H1 (cell line): ENCODE measurements around the gene DIP2C.
"Not testable (repeated sequence)": the region's sequence is repeated elsewhere in the genome, so short reads cannot be mapped to it uniquely, and the experiment has no call there.

Experiments used
- FOSL1 ChIP-seq: IDR thresholded peaks from 2 replicates; pipeline ENCODE4 v1.6.1; 2011; ENCODE audit warnings: mild to moderate bottlenecking, low read depth, low read length, moderate library complexity; ENCODE audit not compliant: insufficient read depth
- SIRT6 ChIP-seq: IDR thresholded peaks from one replicate; pipeline ENCODE4 v1.7.1; 2012; ENCODE audit warnings: low read length, inconsistent platforms
- TAF1 ChIP-seq: IDR thresholded peaks from 2 replicates; pipeline ENCODE4 v1.6.1; 2011; ENCODE audit warnings: mild to moderate bottlenecking, low read depth, low read length
- TF ChIP-seq, protein P1 (sequence below), 3 experiments: IDR thresholded peaks; 1 replicate in 2 of 3; 2 replicates in 1 of 3; pipeline versions ENCODE4 v1.5.1 to v1.6.1; 2011; ENCODE audit warnings: low read length in 3 of 3, mild to moderate bottlenecking in 3 of 3, inconsistent platforms in 2 of 3, low read depth in 1 of 3, moderate library complexity in 1 of 3; ENCODE audit not compliant: insufficient read depth in 1 of 3; ENCODE audit errors: control extremely low read depth in 1 of 3
- TF ChIP-seq, protein P2 (sequence below): IDR thresholded peaks from 2 replicates; pipeline ENCODE4 v1.6.1; 2011; ENCODE audit warnings: low read length, improper control_type of control experiment

DNA sequence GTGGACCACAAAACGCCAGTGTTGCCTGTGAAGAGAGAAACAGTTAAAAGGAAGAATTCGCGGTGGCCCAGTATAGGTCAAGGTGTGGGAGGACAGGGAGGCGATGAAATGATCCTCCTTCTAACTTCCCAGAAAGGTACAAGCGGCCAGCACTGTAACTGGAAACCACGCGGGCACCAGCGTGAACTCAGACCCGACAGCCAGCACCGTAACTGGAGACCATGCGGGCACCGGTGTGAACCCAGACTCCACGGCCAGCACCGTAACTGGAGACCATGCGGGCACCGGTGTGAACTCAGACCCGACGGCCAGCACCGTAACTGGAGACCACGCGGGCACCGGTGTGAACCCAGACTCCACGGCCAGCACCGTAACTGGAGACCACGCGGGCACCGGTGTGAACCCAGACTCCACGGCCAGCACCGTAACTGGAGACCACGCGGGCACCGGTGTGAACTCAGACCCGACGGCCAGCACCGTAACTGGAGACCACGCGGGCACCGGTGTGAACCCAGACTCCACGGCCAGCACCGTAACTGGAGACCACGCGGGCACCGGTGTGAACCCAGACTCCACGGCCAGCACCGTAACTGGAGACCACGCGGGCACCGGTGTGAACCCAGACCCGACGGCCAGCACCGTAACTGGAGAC is 57.2 kb downstream of the DIP2C start:
- not testable (repeated sequence) for TF ChIP-seq FOSL1, SIRT6, TAF1
- TF ChIP-seq, protein P1, sequence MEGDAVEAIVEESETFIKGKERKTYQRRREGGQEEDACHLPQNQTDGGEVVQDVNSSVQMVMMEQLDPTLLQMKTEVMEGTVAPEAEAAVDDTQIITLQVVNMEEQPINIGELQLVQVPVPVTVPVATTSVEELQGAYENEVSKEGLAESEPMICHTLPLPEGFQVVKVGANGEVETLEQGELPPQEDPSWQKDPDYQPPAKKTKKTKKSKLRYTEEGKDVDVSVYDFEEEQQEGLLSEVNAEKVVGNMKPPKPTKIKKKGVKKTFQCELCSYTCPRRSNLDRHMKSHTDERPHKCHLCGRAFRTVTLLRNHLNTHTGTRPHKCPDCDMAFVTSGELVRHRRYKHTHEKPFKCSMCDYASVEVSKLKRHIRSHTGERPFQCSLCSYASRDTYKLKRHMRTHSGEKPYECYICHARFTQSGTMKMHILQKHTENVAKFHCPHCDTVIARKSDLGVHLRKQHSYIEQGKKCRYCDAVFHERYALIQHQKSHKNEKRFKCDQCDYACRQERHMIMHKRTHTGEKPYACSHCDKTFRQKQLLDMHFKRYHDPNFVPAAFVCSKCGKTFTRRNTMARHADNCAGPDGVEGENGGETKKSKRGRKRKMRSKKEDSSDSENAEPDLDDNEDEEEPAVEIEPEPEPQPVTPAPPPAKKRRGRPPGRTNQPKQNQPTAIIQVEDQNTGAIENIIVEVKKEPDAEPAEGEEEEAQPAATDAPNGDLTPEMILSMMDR (IDR thresholded peaks at IDR 0.05; ENCODE audit: control extremely low read depth in 1 of 3, insufficient read depth in 1 of 3, low read depth in 1 of 3, low read length in 3 of 3) = not testable (repeated sequence)
- TF ChIP-seq, protein P2, sequence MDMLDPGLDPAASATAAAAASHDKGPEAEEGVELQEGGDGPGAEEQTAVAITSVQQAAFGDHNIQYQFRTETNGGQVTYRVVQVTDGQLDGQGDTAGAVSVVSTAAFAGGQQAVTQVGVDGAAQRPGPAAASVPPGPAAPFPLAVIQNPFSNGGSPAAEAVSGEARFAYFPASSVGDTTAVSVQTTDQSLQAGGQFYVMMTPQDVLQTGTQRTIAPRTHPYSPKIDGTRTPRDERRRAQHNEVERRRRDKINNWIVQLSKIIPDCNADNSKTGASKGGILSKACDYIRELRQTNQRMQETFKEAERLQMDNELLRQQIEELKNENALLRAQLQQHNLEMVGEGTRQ = not testable (repeated sequence)
